PC-9 (cell line): ENCODE results near the gene POM121L2. TPM values are rescaled to one million over a fixed set of nuclear protein-coding genes. Genes with fewer than 3 reads are reported as not detected.

Experiments used
- BruUV-seq: library from RNA; stranded (reverse); fragments of 400-500 nt; replicated peaks from 2 replicates; lab custom pipeline; 2021; lab: Mats Ljungman, UMichigan
- CTCF ChIA-PET: fragments of 300-600 bp; sonication (Branson Sonifier 250); formaldehyde crosslinking; loops from one replicate; lab custom pipeline; 2022; ENCODE audit warnings: antibody characterized with exemption; lab: Charles Lee
- POLR2A ChIA-PET: fragments of 300-600 bp; sonication (Branson Sonifier 250); formaldehyde crosslinking; loops from one replicate; lab custom pipeline; 2022; ENCODE audit warnings: antibody characterized with exemption; ENCODE audit not compliant: unreplicated experiment; lab: Charles Lee
- DNase-seq, 2 experiments: peaks; one replicate each; pipeline versions ENCODE4 v3.0.0 to v3.0.0-alpha.2; 2015 to 2022; ENCODE audit warnings: mixed read lengths in 1 of 2
- H2AFZ ChIP-seq: fragments of 200-600 bp; sonication (generic); 2 replicates; pipeline ENCODE4 v1.8.1; 2017; ENCODE audit warnings: antibody characterized with exemption
- H3F3A ChIP-seq: fragments of 200-600 bp; sonication (generic); 2 replicates; pipeline ENCODE4 v1.8.1; 2017; ENCODE audit warnings: antibody characterized with exemption, mild to moderate bottlenecking, low read depth; ENCODE audit not compliant: insufficient read depth
- H3K27ac ChIP-seq: fragments of 200-600 bp; sonication (generic); 2 replicates; pipeline ENCODE4 v1.6.1; 2016; ENCODE audit warnings: mixed run types
- H3K27me3 ChIP-seq: fragments of 200-600 bp; sonication (generic); 2 replicates; pipeline ENCODE4 v1.6.1; 2016; ENCODE audit warnings: low read depth, mixed run types; ENCODE audit not compliant: insufficient read depth
- H3K36me3 ChIP-seq: fragments of 200-600 bp; sonication (generic); 2 replicates; pipeline ENCODE4 v1.6.1; 2016; ENCODE audit warnings: low read depth, mixed run types
- H3K4me1 ChIP-seq: fragments of 200-600 bp; sonication (generic); replicated peaks from 2 replicates; pipeline ENCODE4 v1.6.1; 2016; ENCODE audit warnings: mixed run types; ENCODE audit not compliant: insufficient read depth
- H3K4me2 ChIP-seq: fragments of 200-600 bp; sonication (generic); 2 replicates; pipeline ENCODE4 v1.6.1; 2017; ENCODE audit warnings: mixed run types
- H3K4me3 ChIP-seq: fragments of 200-600 bp; sonication (generic); 2 replicates; pipeline ENCODE4 v1.6.1; 2016; ENCODE audit warnings: mixed run types
- H3K79me2 ChIP-seq: fragments of 200-600 bp; sonication (generic); 2 replicates; pipeline ENCODE4 v1.6.1; 2017; ENCODE audit warnings: low read depth, mixed run types
- H3K9me2 ChIP-seq: fragments of 200-600 bp; sonication (generic); 2 replicates; pipeline ENCODE4 v1.8.1; 2017; ENCODE audit warnings: mild to moderate bottlenecking; ENCODE audit not compliant: insufficient read depth
- H3K9me3 ChIP-seq: fragments of 200-600 bp; sonication (generic); 2 replicates; pipeline ENCODE4 v1.8.1; 2016; ENCODE audit warnings: low read depth; ENCODE audit not compliant: insufficient read depth
- H4K20me1 ChIP-seq: fragments of 200-600 bp; sonication (generic); 2 replicates; pipeline ENCODE4 v1.8.1; 2017; ENCODE audit not compliant: insufficient read depth
- EZH2 ChIP-seq: fragments of 200-600 bp; sonication (generic); IDR thresholded peaks from 2 replicates; pipeline ENCODE4 v1.8.0; 2017; ENCODE audit warnings: antibody characterized with exemption, low read depth
- intact Hi-C: fragments of 100-400 bp; cut with micrococcal nuclease; formaldehyde crosslinking; loops from one replicate; pipeline ENCODE4 v1.10.0; 2022; ENCODE audit not compliant: unreplicated experiment
- total RNA-seq: library from RNA; stranded (reverse); gene quantifications from 2 replicates; pipeline ENCODE4 v1.2.3, GENCODE V29; 2021
- TF ChIP-seq, protein P1 (sequence below): fragments of 200-600 bp; sonication (generic); conservative IDR thresholded peaks from 2 replicates; pipeline ENCODE4 v1.6.1; 2017; ENCODE audit warnings: mixed run types, antibody characterized with exemption, mild to moderate bottlenecking, moderate library complexity

POM121L2 gene
- total RNA-seq, 1 experiment from 2014 or later: 0.26 TPM

DNA sequence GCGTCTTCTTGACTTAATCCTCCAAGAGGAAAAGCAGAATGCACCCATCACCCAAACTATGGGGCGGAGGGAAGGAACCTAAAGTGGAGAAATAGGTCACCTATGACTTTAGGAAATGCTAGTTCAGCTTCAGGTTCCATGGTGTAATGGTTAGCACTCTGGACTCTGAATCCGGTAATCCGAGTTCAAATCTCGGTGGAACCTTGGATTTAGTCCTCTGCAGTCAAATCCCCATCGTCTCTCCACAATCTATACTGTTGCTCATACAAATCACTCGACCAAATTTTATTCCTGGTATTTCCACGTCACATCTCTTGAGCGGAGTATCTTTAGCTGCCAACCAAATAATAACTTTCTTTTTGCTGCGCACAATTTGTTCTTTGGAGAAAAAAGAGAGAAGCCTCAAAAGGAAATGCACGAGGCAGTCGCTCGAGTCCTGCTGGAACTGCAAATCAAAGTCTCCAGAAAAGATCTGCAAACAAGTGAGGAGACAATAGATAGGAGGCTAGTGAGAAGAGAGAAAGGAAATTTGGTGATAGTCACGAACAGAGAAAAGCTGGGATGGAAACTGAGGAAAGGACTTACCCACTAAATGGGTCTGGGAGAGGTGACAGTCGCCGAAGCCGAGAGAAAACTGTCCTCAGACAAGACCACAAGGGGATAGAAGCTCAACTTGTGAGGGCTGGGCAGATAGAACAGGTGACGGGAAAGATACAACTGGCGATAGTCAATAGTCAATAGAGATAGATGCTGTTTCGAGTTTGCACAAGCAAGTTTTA lies 16.6 kb downstream of the POM121L2 start:
- Histone ChIP-seq H3K36me3 (no peaks in the 10 kb centered on the region), H2AFZ (peak overlapping the region; percentile 99), H3K4me3 (peak overlapping the region; percentile 84), H3K79me2 (no peaks in the 10 kb centered on the region), H3K27ac (no peak overlapping the region), H4K20me1 (no peaks in the 10 kb centered on the region), H3K27me3 (no peaks in the 10 kb centered on the region), H3K9me2 (no peaks in the 10 kb centered on the region), H3K4me2 (peak overlapping the region; percentile 99), H3K4me1 (peaks cover 27% of the 10 kb centered on the region), H3F3A (peaks cover 42% of the 10 kb centered on the region), H3K9me3 (no peaks in the 10 kb centered on the region)
- ChIA-PET CTCF (interaction anchor here (0.6 to 1.2 kb wide), 2 partner anchors 38 to 457 kb away, joined by 5 to 8 read pairs; no protein-coding TSS in a partner anchor), POLR2A (interaction anchor here (0.5 to 1.1 kb wide), 5 partner anchors 136 to 1515 kb away, joined by 3 to 5 read pairs (median 3); a partner anchor contains a TSS)
- TF ChIP-seq, protein P1, sequence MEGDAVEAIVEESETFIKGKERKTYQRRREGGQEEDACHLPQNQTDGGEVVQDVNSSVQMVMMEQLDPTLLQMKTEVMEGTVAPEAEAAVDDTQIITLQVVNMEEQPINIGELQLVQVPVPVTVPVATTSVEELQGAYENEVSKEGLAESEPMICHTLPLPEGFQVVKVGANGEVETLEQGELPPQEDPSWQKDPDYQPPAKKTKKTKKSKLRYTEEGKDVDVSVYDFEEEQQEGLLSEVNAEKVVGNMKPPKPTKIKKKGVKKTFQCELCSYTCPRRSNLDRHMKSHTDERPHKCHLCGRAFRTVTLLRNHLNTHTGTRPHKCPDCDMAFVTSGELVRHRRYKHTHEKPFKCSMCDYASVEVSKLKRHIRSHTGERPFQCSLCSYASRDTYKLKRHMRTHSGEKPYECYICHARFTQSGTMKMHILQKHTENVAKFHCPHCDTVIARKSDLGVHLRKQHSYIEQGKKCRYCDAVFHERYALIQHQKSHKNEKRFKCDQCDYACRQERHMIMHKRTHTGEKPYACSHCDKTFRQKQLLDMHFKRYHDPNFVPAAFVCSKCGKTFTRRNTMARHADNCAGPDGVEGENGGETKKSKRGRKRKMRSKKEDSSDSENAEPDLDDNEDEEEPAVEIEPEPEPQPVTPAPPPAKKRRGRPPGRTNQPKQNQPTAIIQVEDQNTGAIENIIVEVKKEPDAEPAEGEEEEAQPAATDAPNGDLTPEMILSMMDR: no peak
- TF ChIP-seq EZH2: no peak
- BruUV-seq: no TSS peak
- DNase-seq: peak; percentile 49 to 73
- intact Hi-C loops: loop anchor here (1.0 to 10.0 kb wide), 9 partner anchors 15 to 599 kb away; partner anchors contain the start of gene ZNF184

DNA sequence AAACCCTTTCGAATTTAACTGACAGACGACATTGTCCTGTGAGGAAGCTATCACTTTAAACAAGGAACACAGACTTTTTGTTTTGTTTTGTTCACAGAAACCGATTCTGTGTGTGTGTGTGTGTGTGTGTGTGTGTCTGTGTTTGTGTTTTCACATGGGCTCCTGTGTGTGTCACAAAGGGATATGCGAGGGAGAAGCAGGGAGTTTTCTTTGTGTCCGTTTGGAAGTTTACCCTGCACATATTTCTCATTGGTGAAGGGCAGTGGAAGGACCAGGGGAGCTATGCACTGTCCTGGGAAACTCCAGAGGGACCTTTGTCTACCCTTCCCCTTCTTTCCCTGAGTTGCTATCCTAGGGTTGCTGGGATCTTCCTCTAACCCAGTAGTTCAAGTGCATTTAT lies 17.7 kb downstream of the POM121L2 start:
- CTCF ChIA-PET: interaction anchor here (0.6 to 1.0 kb wide), 3 partner anchors 14 to 202 kb away, joined by 3 to 15 read pairs (median 5); no protein-coding TSS in a partner anchor

More for the DNA sequence above, 17.7 kb downstream of the POM121L2 start:
- Histone ChIP-seq H3K27me3 (no peaks in the 10 kb centered on the region), H3K36me3 (no peaks in the 10 kb centered on the region), H3K79me2 (no peaks in the 10 kb centered on the region), H3K4me1 (peaks cover 27% of the 10 kb centered on the region), H4K20me1 (no peaks in the 10 kb centered on the region), H3K27ac (no peak overlapping the region), H3K9me2 (no peaks in the 10 kb centered on the region), H3K4me2 (peak overlapping the region; percentile 99), H2AFZ (peak overlapping the region; percentile 35; the same call in 1 of the 2 replicates), H3F3A (peaks cover 42% of the 10 kb centered on the region), H3K4me3 (peak overlapping the region; percentile 84), H3K9me3 (no peaks in the 10 kb centered on the region)
- intact Hi-C loops: loop anchor here (2.0 to 10.0 kb wide), 4 partner anchors 58 to 600 kb away; partner anchors contain the start of gene ZNF184
- BruUV-seq: no TSS peak
- POLR2A ChIA-PET: interaction anchor here (0.6 kb wide), 1 partner anchor 513 kb away, joined by 4 read pairs; no protein-coding TSS in a partner anchor
- no peak for DNase-seq
- TF ChIP-seq, protein P1: no peak
- TF ChIP-seq EZH2: no peak
